Immature natural killer cell (primary cell): ENCODE results near the gene ABCG1. TPM values are rescaled to one million over a fixed set of nuclear protein-coding genes. Genes with fewer than 3 reads are reported as not detected.

Experiments
- DNase-seq, 3 donors: peaks; one replicate each; pipeline ENCODE4 v3.0.0; 2022; ENCODE audit warnings: mixed read lengths in 1 of 3
- H3K27ac Mint-ChIP-seq, 6 donors: one replicate each; pipeline ENCODE4 v1.8.0; 2020; ENCODE audit warnings: mixed read lengths in 6 of 6, mild to moderate bottlenecking in 5 of 6, inconsistent platforms in 4 of 6, moderate library complexity in 3 of 6
- H3K27me3 Mint-ChIP-seq, 3 donors: one replicate each; pipeline ENCODE4 v1.8.0; 2020 to 2021; ENCODE audit warnings: low read depth in 3 of 3, mild to moderate bottlenecking in 3 of 3, mixed read lengths in 3 of 3, moderate library complexity in 3 of 3, inconsistent platforms in 1 of 3
- H3K36me3 Mint-ChIP-seq, 3 donors: one replicate each; pipeline ENCODE4 v1.8.0; 2020; ENCODE audit warnings: mixed read lengths in 3 of 3, inconsistent platforms in 2 of 3, mild to moderate bottlenecking in 2 of 3
- H3K4me1 Mint-ChIP-seq, 2 donors: one replicate each; pipeline ENCODE4 v1.8.0; 2020; ENCODE audit warnings: inconsistent platforms in 2 of 2, mild to moderate bottlenecking in 2 of 2, mixed read lengths in 2 of 2, moderate library complexity in 1 of 2
- H3K4me3 Mint-ChIP-seq, 5 donors: one replicate each; pipeline ENCODE4 v1.8.0; 2020; ENCODE audit warnings: mild to moderate bottlenecking in 5 of 5, mixed read lengths in 5 of 5, inconsistent platforms in 3 of 5, moderate library complexity in 3 of 5
- H3K9me3 Mint-ChIP-seq, 6 donors: one replicate each; pipeline ENCODE4 v1.8.0; 2020; ENCODE audit warnings: mild to moderate bottlenecking in 6 of 6, mixed read lengths in 6 of 6, inconsistent platforms in 4 of 6, moderate library complexity in 3 of 6
- polyA plus RNA-seq, 3 donors: library from polyadenylated mRNA; unstranded; fragments of 300-500 nt; fragmentation: Illumina TruSeq; gene quantifications; one replicate each; pipeline ENCODE4 v1.2.3, GENCODE V29; 2021

Gene ABCG1
- polyA plus RNA-seq, 3 donors from 2014 or later, result 4.3 to 10.9 (median 8.2) TPM

DNA sequence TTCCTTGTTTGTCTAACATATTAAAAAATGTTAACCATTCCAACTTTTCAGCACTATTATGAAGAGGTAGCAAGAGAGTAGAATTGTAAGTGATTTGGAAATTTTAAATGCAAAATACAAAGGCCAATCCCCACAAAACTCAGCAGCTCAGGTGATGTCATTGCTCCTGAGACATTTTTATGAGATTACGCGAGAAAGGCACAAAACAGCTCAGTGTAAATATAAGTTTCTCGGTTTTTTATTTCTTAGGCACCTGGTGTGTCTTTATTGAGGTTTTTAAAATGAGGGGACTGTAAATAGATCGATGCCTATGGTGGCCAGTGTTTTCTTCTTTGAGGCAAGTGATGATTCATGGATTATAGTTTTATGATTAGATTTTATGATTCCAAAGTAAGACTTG lies 6.1 kb downstream of the ABCG1 start:
- Mint-ChIP-seq H3K27me3 (peaks cover 3 to 28% (median 12%) of the 10 kb centered on the region in 3 donors), H3K36me3 (peaks cover 3 to 19% (median 4%) of the 10 kb centered on the region in 3 donors), H3K4me3 (no peak overlapping the region), H3K9me3 (no peaks in the 10 kb centered on the region), H3K4me1 (peaks cover 46 to 56% of the 10 kb centered on the region in 2 donors), H3K27ac (peak overlapping the region in 1 of 6 donors; percentile 96)
- DNase-seq, result no peak

GRCh38 chr21:42225571-42226155 lies 6.7 kb downstream of the ABCG1 start:
- H3K27ac Mint-ChIP-seq, result peak overlapping the region in 5 of 6 donors; percentile 17 to 96 (median 75)
- no peak overlapping the region for H3K4me3 Mint-ChIP-seq
- no peak for DNase-seq
- peaks cover 3 to 19% (median 4%) of the 10 kb centered on the region in 3 donors for H3K36me3 Mint-ChIP-seq
- H3K4me1 Mint-ChIP-seq, result peaks cover 46 to 54% of the 10 kb centered on the region in 2 donors
- H3K9me3 Mint-ChIP-seq, result no peaks in the 10 kb centered on the region
- peaks cover 0 to 25% (median 9%) of the 10 kb centered on the region in 3 donors for H3K27me3 Mint-ChIP-seq

DNA sequence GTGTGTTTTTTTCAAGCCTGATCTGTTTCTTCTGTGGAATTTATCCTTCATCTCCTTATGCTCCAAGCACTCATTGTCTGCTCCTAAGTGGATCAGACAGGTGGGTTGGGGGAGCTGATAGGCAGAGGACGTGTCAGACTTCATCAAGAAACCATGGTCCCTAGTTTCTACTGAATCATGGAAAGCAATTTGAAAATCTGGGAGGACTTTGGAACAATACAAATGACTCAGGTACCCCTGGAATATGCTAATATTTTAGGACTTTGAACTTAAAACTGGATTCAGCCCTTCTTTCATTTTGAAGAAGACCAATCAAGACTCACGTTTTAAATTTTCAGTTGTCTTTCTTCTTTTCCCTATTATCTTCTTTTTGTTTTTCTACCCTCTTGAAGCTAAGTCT lies 7.7 kb downstream of the ABCG1 start:
- Mint-ChIP-seq H3K9me3 (no peaks in the 10 kb centered on the region), H3K36me3 (peaks cover 3 to 19% (median 4%) of the 10 kb centered on the region in 3 donors), H3K27me3 (peaks cover 2 to 22% (median 9%) of the 10 kb centered on the region in 3 donors), H3K27ac (peak overlapping the region in 5 of 6 donors; percentile 66 to 96 (median 92)), H3K4me1 (peaks cover 50 to 53% of the 10 kb centered on the region in 2 donors), H3K4me3 (no peak overlapping the region)
- no peak for DNase-seq

DNA sequence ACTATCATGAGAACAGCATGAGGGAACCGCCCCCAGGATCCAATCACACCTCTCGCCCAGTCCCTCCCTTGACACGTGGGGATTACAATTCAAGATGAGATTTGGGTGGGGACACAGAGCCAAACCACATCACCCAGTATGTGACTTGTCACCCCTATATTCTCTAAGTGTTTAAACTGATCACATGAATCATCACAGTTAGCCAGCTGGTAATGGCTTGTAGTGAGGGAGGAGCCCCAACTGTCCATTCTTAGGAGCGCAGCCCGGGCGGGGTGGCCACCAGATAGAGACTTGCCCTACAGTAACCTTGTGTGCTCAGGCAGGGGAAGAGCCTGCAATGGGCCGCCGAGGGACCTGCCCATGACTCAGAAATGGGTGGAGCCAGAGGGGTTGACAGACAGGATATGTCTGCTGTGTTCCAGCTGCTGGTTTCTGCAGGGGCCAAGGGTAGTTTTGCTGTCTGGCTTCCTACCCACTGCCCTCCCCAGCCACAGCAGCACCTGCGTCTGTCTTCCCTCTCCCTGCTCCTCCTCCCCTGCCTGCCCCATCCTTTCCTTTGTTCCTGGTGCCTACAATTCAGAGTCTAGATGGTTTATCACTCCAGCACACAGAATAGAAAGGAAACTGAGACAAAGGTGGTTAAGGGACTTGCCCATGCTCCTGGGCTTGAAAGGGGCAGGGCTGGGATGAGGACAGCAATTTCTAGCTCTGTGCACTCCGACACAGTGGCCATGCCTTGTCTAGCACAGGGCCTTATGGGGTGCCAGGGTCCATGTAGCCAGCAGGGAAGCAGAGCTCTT lies 9.2 kb downstream of the ABCG1 start:
- peak; percentile 91 to 93 (median 91) for DNase-seq

DNA sequence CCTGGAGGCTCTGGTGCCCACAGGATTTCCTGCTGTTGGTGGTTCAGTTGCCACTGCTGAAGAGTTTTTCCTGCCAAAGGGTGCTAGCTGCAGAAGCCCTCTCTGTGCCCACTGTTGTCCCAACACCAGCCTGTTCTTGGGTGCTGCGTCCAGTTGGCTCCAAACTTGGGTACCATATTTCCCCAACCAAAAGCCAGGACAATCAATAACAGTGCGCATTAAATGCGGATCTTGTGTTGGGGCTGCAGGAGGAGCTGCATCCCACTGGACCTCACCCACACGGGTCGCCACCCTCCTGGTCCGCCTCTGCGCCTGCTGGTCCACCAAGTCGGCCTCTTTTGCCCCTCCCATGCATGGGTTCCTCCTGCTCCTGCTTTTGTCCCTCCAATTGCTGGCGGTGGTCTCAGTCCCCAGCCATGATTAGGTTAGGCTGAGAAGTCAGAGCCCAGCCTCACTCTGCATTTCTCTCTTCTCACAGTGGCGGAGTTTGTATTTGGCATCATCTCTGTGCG lies 9.8 kb downstream of the ABCG1 start:
- DNase-seq, result no peak
- peak overlapping the region; percentile 88 to 96 (median 94) for H3K27ac Mint-ChIP-seq
- peak overlapping the region; percentile 53 to 73 (median 59) for H3K4me3 Mint-ChIP-seq
- peaks cover 63 to 71% of the 10 kb centered on the region in 2 donors for H3K4me1 Mint-ChIP-seq
- H3K36me3 Mint-ChIP-seq, result peaks cover 3 to 16% (median 4%) of the 10 kb centered on the region in 3 donors
- no peaks in the 10 kb centered on the region for H3K9me3 Mint-ChIP-seq
- peaks cover 4 to 22% (median 13%) of the 10 kb centered on the region in 3 donors for H3K27me3 Mint-ChIP-seq

More for the DNA sequence above, 9.2 kb downstream of the ABCG1 start:
- peak overlapping the region; percentile 88 to 96 (median 94) for H3K27ac Mint-ChIP-seq
- no peaks in the 10 kb centered on the region for H3K9me3 Mint-ChIP-seq
- H3K4me1 Mint-ChIP-seq, result peaks cover 57 to 64% of the 10 kb centered on the region in 2 donors
- peaks cover 3 to 16% (median 4%) of the 10 kb centered on the region in 3 donors for H3K36me3 Mint-ChIP-seq
- peak overlapping the region; percentile 53 to 73 (median 68) for H3K4me3 Mint-ChIP-seq
- H3K27me3 Mint-ChIP-seq, result peaks cover 2 to 18% (median 9%) of the 10 kb centered on the region in 3 donors

DNA sequence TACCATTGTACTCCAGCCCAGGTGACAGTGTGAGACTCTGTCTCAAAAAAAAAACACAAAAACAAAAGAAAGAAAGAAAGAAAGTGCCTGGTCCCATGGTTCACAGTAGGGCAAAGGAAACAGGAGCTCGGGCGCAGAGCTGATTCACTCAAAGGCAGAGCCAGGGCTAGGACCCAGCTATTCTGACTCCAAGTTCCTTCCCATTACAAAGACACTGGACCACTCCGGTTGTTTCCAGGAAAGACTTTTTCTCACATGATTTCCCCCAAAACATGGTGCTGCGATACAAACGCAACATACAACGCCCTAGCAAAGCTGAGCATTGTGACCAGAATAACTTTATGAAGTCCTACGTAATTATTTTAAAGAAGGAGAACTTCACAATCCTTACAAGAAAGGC lies 10.7 kb downstream of the ABCG1 start:
- Mint-ChIP-seq H3K9me3 (no peaks in the 10 kb centered on the region), H3K4me3 (no peak overlapping the region), H3K4me1 (peaks cover 72 to 79% of the 10 kb centered on the region in 2 donors), H3K36me3 (peaks cover 3 to 16% (median 4%) of the 10 kb centered on the region in 3 donors), H3K27ac (peak overlapping the region in 5 of 6 donors; percentile 13 to 96 (median 93)), H3K27me3 (peaks cover 4 to 27% (median 16%) of the 10 kb centered on the region in 3 donors)
- DNase-seq, result no peak

- Mint-ChIP-seq H3K27ac (peak overlapping the region in 3 of 6 donors; percentile 28 to 96 (median 67)), H3K4me1 (peaks cover 76 to 82% of the 10 kb centered on the region in 2 donors), H3K9me3 (no peaks in the 10 kb centered on the region), H3K27me3 (peaks cover 7 to 30% (median 16%) of the 10 kb centered on the region in 3 donors), H3K4me3 (no peak overlapping the region), H3K36me3 (peaks cover 3 to 16% (median 4%) of the 10 kb centered on the region in 3 donors)
- DNase-seq, result no peak
These were observed 11.2 kb downstream of the ABCG1 start for GRCh38 chr21:42230178-42230577.

DNA sequence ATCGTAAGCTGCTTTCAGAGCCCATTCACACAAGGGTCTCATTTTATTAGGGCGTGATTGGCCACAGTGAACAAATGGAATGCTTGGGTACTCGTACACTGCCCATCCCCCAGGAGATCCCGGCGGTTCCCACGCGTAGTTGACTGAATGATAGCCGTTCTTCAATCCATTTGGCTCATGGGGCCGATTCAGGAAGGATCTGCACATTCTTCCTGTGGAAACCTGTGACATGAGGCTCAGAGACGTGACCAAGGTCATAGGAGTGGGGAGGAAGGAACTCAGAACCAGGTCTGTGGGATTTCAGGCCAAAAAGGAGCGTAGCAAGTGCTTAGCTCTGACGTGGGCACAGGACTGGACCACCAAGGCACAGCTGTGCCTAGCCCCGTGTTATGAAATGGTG lies 11.7 kb downstream of the ABCG1 start:
- peaks cover 81 to 84% of the 10 kb centered on the region in 2 donors for H3K4me1 Mint-ChIP-seq
- DNase-seq, result no peak
- H3K27ac Mint-ChIP-seq, result peak overlapping the region in 4 of 6 donors; percentile 4 to 96 (median 64)
- H3K4me3 Mint-ChIP-seq, result no peak overlapping the region
- peaks cover 9 to 34% (median 17%) of the 10 kb centered on the region in 3 donors for H3K27me3 Mint-ChIP-seq
- peaks cover 1 to 12% (median 4%) of the 10 kb centered on the region in 3 donors for H3K36me3 Mint-ChIP-seq
- no peaks in the 10 kb centered on the region for H3K9me3 Mint-ChIP-seq

- H3K36me3 Mint-ChIP-seq, result peaks cover 0 to 4% (median 3%) of the 10 kb centered on the region in 3 donors
- H3K4me1 Mint-ChIP-seq, result peaks cover 84 to 92% of the 10 kb centered on the region in 2 donors
- DNase-seq, result no peak
- H3K27me3 Mint-ChIP-seq, result peaks cover 10 to 38% (median 18%) of the 10 kb centered on the region in 3 donors
- H3K27ac Mint-ChIP-seq, result peak overlapping the region in 3 of 6 donors; percentile 67 to 97 (median 97)
- no peak overlapping the region for H3K4me3 Mint-ChIP-seq
- H3K9me3 Mint-ChIP-seq, result no peaks in the 10 kb centered on the region
These were observed 12.8 kb downstream of the ABCG1 start for GRCh38 chr21:42231756-42232155.

- peaks cover 12 to 37% (median 18%) of the 10 kb centered on the region in 3 donors for H3K27me3 Mint-ChIP-seq
- H3K9me3 Mint-ChIP-seq, result no peaks in the 10 kb centered on the region
- H3K4me3 Mint-ChIP-seq, result peak overlapping the region; percentile 60 to 83 (median 75)
- peaks cover 0 to 4% (median 3%) of the 10 kb centered on the region in 3 donors for H3K36me3 Mint-ChIP-seq
- peak overlapping the region in 5 of 6 donors; percentile 91 to 97 (median 95) for H3K27ac Mint-ChIP-seq
- H3K4me1 Mint-ChIP-seq, result peaks cover 84 to 92% of the 10 kb centered on the region in 2 donors
- no peak for DNase-seq
These were observed 13.4 kb downstream of the ABCG1 start for GRCh38 chr21:42232176-42232825.

DNA sequence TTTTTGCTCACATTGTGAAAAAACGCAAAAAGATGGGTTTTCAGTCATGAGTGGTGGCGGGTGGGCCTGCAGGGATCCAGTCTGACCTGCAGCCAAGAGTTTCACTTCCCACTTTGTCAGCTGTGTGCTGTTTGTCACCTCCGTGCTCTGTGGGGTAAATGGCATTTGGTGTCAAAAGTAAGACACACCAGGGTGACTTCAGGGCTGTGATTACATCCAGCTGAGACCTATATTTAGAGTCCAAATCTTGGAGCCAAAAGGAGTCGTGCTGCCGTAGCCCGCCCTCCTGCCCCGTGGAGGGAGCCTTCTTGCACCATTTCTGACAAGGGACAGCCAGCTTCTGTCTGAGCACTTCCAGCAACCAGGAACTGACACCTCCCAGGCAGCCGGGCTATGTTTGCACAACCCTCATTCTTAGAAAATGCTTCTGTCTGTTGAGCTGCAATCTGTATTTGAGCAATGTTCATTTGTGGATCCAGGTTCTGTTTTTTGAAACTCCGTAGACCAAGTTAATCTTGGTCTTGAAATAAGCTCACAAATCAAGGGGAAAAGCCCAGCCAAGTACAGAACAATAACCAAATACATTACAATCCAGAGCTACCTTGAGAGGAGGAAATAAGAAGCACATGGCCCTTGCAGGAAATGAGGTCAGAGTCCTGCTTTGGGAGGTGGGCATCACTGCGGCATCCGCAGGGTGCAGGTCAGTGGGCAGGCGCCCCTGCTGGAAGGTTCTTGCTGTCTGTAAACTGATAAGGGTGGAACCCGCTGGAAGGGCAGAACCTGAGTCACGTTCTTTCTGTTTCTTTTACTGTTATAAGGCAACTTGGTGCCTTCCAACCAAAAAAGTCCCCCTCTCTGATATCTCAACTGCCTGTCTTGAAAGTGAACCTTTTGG lies 14.4 kb downstream of the ABCG1 start:
- Mint-ChIP-seq H3K27me3 (peaks cover 11 to 31% (median 12%) of the 10 kb centered on the region in 3 donors), H3K4me1 (peaks cover 84 to 92% of the 10 kb centered on the region in 2 donors), H3K4me3 (peak overlapping the region; percentile 60 to 83 (median 75)), H3K36me3 (no peaks in the 10 kb centered on the region), H3K9me3 (no peaks in the 10 kb centered on the region), H3K27ac (peak overlapping the region; percentile 91 to 97 (median 94))
- DNase-seq, result peak; percentile 81 to 83 (median 82)

- Mint-ChIP-seq H3K4me3 (peak overlapping the region; percentile 66 to 84 (median 77)), H3K4me1 (peaks cover 84 to 92% of the 10 kb centered on the region in 2 donors), H3K9me3 (no peaks in the 10 kb centered on the region), H3K27me3 (peaks cover 12 to 33% (median 17%) of the 10 kb centered on the region in 3 donors), H3K36me3 (no peaks in the 10 kb centered on the region), H3K27ac (peak overlapping the region; percentile 91 to 97 (median 94))
- DNase-seq, result no peak
These were observed 15.1 kb downstream of the ABCG1 start for GRCh38 chr21:42234041-42234440.
